ENCODE data around the gene MACROD1. TPM values are rescaled to one million over a fixed set of nuclear protein-coding genes. Genes with fewer than 3 reads are reported as not detected.

The MACROD1 gene
- total and polyA plus RNA-seq, 2 of the 13 experiments (the other 11 are each of a cell fraction or from before 2014, with no cell fraction given): 23.1 to 34.5 TPM

GRCh38 chr11:64122411-64123410, 43.2 kb downstream of the MACROD1 start:
- Histone ChIP-seq H3K27me3 (ENCODE audit: control insufficient read depth in 1 of 2, insufficient read depth in 2 of 2, low read length in 2 of 2) (no peaks in the 10 kb centered on the region), H3K79me2 (ENCODE audit: insufficient read depth, low read length) (no peaks in the 10 kb centered on the region), H2AFZ (ENCODE audit: low read length) (no peak overlapping the region), H3K36me3 (replicated peaks in 1 of 2; ENCODE audit: control insufficient read depth in 1 of 2, insufficient read depth in 2 of 2, low read length in 2 of 2) (no peaks in the 10 kb centered on the region; a peak in 1 of 5 replicates), H3K4me2 (ENCODE audit: low read depth, low read length) (no peak overlapping the region), H3K4me3 (replicated peaks in 1 of 3; ENCODE audit: insufficient read depth in 1 of 3, low read depth in 2 of 3, low read length in 3 of 3) (no peak overlapping the region), H3K9me3 (ENCODE audit: low read length) (no peaks in the 10 kb centered on the region), H3K27ac (ENCODE audit: extremely low read length, insufficient read depth, low read length) (no peak overlapping the region), H4K20me1 (ENCODE audit: insufficient read depth, low read length) (0 out of 2 replicates have a peak, but pooled peaks cover 4% of the 10 kb centered on the region), H3K9ac (ENCODE audit: insufficient read depth, low read depth, low read length) (no peak overlapping the region), H3K4me1 (ENCODE audit: insufficient read depth, low read length) (no peaks in the 10 kb centered on the region)
- intact Hi-C loops (cut with micrococcal nuclease; ENCODE audit: unreplicated experiment): no loop called here
- ChIA-PET CTCF (ENCODE audit: low intra/inter-chr PET ratio, low total read pairs) (no interaction called here), POLR2A (interaction anchor here (0.6 kb wide), 1 partner anchor 7 kb away, joined by 3 read pairs; no protein-coding TSS in a partner anchor)
- no TSS peak for BruUV-seq (replicated peaks)
- FAIRE-seq (no peak), ATAC-seq (no peak), DNase-seq (ENCODE audit: low spot score) (no peak)
- 95% methylated on average over 26 of the region's 28 CpGs for WGBS (ENCODE audit: low lambda C conversion rate)
- in situ Hi-C loops (cut with HindIII; ENCODE audit: extremely low pct_ligation_motif_present, low pct_unique_long_range_greater_than_20kb): no loop called here
- TF ChIP-seq, protein P1, sequence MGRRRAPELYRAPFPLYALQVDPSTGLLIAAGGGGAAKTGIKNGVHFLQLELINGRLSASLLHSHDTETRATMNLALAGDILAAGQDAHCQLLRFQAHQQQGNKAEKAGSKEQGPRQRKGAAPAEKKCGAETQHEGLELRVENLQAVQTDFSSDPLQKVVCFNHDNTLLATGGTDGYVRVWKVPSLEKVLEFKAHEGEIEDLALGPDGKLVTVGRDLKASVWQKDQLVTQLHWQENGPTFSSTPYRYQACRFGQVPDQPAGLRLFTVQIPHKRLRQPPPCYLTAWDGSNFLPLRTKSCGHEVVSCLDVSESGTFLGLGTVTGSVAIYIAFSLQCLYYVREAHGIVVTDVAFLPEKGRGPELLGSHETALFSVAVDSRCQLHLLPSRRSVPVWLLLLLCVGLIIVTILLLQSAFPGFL (CRISPR knock-in tag; IDR thresholded peaks at IDR 0.05): no peak
- TF ChIP-seq, protein P2, sequence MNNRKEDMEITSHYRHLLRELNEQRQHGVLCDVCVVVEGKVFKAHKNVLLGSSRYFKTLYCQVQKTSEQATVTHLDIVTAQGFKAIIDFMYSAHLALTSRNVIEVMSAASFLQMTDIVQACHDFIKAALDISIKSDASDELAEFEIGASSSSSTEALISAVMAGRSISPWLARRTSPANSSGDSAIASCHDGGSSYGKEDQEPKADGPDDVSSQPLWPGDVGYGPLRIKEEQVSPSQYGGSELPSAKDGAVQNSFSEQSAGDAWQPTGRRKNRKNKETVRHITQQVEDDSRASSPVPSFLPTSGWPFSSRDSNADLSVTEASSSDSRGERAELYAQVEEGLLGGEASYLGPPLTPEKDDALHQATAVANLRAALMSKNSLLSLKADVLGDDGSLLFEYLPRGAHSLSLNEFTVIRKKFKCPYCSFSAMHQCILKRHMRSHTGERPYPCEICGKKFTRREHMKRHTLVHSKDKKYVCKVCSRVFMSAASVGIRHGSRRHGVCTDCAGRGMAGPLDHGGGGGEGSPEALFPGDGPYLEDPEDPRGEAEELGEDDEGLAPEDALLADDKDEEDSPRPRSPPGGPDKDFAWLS (CRISPR knock-in tag; IDR thresholded peaks at IDR 0.05; ENCODE audit: borderline replicate concordance): no peak
- TF ChIP-seq, protein P3, sequence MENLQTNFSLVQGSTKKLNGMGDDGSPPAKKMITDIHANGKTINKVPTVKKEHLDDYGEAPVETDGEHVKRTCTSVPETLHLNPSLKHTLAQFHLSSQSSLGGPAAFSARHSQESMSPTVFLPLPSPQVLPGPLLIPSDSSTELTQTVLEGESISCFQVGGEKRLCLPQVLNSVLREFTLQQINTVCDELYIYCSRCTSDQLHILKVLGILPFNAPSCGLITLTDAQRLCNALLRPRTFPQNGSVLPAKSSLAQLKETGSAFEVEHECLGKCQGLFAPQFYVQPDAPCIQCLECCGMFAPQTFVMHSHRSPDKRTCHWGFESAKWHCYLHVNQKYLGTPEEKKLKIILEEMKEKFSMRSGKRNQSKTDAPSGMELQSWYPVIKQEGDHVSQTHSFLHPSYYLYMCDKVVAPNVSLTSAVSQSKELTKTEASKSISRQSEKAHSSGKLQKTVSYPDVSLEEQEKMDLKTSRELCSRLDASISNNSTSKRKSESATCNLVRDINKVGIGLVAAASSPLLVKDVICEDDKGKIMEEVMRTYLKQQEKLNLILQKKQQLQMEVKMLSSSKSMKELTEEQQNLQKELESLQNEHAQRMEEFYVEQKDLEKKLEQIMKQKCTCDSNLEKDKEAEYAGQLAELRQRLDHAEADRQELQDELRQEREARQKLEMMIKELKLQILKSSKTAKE (CRISPR knock-in tag; IDR thresholded peaks at IDR 0.05; ENCODE audit: borderline replicate concordance): no peak
- no peak for TF ChIP-seq ZNF782 (CRISPR knock-in tag; IDR thresholded peaks at IDR 0.05; ENCODE audit: borderline replicate concordance)
- TF ChIP-seq, protein P4, sequence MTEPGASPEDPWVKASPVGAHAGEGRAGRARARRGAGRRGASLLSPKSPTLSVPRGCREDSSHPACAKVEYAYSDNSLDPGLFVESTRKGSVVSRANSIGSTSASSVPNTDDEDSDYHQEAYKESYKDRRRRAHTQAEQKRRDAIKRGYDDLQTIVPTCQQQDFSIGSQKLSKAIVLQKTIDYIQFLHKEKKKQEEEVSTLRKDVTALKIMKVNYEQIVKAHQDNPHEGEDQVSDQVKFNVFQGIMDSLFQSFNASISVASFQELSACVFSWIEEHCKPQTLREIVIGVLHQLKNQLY (CRISPR knock-in tag; IDR thresholded peaks at IDR 0.05): no peak
- TF ChIP-seq, protein P5, sequence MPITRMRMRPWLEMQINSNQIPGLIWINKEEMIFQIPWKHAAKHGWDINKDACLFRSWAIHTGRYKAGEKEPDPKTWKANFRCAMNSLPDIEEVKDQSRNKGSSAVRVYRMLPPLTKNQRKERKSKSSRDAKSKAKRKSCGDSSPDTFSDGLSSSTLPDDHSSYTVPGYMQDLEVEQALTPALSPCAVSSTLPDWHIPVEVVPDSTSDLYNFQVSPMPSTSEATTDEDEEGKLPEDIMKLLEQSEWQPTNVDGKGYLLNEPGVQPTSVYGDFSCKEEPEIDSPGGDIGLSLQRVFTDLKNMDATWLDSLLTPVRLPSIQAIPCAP (CRISPR knock-in tag; IDR thresholded peaks at IDR 0.05; ENCODE audit: low read depth): no peak
- no peak for TF ChIP-seq EEA1 (CRISPR knock-in tag; IDR thresholded peaks at IDR 0.05; ENCODE audit: borderline replicate concordance)
- TF ChIP-seq SMAD1 (CRISPR knock-in tag; IDR thresholded peaks at IDR 0.05; ENCODE audit: borderline replicate concordance, low read depth): no peak
- no peak for TF ChIP-seq IRF2 (CRISPR knock-in tag; IDR thresholded peaks at IDR 0.05)
- no peak for TF ChIP-seq HOXA3 (CRISPR knock-in tag; IDR thresholded peaks at IDR 0.05)
- TF ChIP-seq, protein P6, sequence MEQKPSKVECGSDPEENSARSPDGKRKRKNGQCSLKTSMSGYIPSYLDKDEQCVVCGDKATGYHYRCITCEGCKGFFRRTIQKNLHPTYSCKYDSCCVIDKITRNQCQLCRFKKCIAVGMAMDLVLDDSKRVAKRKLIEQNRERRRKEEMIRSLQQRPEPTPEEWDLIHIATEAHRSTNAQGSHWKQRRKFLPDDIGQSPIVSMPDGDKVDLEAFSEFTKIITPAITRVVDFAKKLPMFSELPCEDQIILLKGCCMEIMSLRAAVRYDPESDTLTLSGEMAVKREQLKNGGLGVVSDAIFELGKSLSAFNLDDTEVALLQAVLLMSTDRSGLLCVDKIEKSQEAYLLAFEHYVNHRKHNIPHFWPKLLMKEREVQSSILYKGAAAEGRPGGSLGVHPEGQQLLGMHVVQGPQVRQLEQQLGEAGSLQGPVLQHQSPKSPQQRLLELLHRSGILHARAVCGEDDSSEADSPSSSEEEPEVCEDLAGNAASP (CRISPR knock-in tag; IDR thresholded peaks at IDR 0.05; ENCODE audit: borderline replicate concordance): no peak
- TF ChIP-seq SAFB2 (CRISPR knock-in tag; IDR thresholded peaks at IDR 0.05; ENCODE audit: borderline replicate concordance, low read depth): no peak
- no peak for TF ChIP-seq FOSL1 (CRISPR knock-in tag; IDR thresholded peaks at IDR 0.05; ENCODE audit: borderline replicate concordance)
- TF ChIP-seq MTF2 (CRISPR knock-in tag; IDR thresholded peaks at IDR 0.05; ENCODE audit: borderline replicate concordance): no peak

All from HepG2 (cell line).